GM23248 (cell line): ENCODE results near the gene KIF2A.

Experiments
- EZH2 ChIP-seq: fragments of 200-600 bp; sonication (generic); IDR thresholded peaks from 2 replicates; pipeline ENCODE4 v1.6.1; 2018; ENCODE audit warnings: antibody characterized with exemption, mild to moderate bottlenecking; ENCODE audit not compliant: insufficient read depth, poor library complexity, severe bottlenecking
- EZH2phosphoT487 ChIP-seq: fragments of 200-600 bp; sonication (generic); IDR thresholded peaks from 2 replicates; pipeline ENCODE4 v1.6.1; 2018; ENCODE audit warnings: antibody characterized with exemption, moderate library complexity, mild to moderate bottlenecking, low read depth; ENCODE audit not compliant: insufficient read depth

DNA sequence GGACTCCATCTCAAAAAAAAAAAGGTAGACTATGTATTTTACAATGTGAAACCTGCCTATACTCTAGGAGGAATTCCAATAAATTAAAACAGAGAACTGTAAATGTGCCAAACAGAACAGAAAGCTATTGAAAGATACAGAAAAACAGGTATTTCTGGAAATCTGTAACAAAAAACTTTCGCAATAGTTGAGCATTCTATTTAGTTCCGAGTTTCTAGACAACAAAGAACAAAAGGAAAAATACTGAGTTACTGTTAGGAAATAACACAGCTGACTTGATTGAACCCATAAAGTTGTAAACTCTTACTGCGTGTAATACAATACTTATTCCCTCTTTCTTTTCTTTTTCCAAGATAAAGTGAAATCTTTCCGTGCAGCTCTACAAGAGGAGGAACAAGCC, 79.1 kb downstream of the KIF2A start:
- TF ChIP-seq EZH2, result no peak
- no peak for TF ChIP-seq EZH2phosphoT487
